ENCODE data around the gene SETBP1. TPM values are rescaled to one million over a fixed set of nuclear protein-coding genes. Genes with fewer than 3 reads are reported as not detected.
A peak's percentile ranks its signal among the peaks of the same experiment; 100 is the strongest.

The SETBP1 gene
- total RNA-seq, 1 experiment from 2014 or later: 9.6 TPM

DNA sequence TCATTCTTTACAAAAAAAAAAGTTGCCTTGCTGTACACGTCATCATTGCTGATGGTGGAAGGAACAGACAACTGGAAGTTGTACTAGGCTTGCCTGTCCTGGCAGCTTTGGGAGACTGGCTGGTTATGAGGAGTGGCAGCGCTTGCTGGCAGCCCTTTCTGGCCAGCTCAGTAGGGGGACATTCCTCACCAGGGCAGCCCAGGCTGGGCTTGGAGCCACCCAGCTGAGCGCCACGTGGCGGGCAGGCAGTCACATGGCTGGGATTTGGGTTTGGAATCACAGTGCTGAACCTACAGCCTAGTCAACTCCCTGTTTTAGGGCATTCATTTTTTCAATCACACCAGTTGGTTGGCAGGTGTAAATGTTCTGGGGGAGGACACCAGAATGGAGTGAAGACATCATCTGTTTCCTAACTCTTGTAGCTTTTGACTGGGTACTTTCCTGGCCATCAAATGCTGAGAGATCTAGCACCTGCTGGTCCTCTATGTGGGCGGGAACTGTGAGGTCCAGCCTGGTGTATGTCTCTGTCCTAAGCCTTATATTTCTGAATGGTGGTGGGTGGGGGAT is 139.3 kb downstream of the SETBP1 start:
- CTCF ChIA-PET: no interaction called here
- TF ChIP-seq, protein P1, sequence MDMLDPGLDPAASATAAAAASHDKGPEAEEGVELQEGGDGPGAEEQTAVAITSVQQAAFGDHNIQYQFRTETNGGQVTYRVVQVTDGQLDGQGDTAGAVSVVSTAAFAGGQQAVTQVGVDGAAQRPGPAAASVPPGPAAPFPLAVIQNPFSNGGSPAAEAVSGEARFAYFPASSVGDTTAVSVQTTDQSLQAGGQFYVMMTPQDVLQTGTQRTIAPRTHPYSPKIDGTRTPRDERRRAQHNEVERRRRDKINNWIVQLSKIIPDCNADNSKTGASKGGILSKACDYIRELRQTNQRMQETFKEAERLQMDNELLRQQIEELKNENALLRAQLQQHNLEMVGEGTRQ (CRISPR knock-in tag; IDR thresholded peaks at IDR 0.05): peak; percentile 53
- TF ChIP-seq, protein P2, sequence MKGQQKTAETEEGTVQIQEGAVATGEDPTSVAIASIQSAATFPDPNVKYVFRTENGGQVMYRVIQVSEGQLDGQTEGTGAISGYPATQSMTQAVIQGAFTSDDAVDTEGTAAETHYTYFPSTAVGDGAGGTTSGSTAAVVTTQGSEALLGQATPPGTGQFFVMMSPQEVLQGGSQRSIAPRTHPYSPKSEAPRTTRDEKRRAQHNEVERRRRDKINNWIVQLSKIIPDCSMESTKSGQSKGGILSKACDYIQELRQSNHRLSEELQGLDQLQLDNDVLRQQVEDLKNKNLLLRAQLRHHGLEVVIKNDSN (CRISPR knock-in tag; IDR thresholded peaks at IDR 0.05): no peak
- Mint-ChIP-seq H3K4me1 (peaks cover 50% of the 10 kb centered on the region), H3K27me3 (ENCODE audit: low read depth) (no peaks in the 10 kb centered on the region), H3K27ac (no peak overlapping the region), H3K36me3 (no peaks in the 10 kb centered on the region), H3K9me3 (no peaks in the 10 kb centered on the region), H3K4me3 (no peak overlapping the region)
- no peak for ATAC-seq
- DNase-seq (ENCODE audit: low spot score): no peak
- POLR2A ChIA-PET: interaction anchor here (0.6 kb wide), 1 partner anchor 274 kb away, joined by 3 read pairs; no protein-coding TSS in a partner anchor

DNA sequence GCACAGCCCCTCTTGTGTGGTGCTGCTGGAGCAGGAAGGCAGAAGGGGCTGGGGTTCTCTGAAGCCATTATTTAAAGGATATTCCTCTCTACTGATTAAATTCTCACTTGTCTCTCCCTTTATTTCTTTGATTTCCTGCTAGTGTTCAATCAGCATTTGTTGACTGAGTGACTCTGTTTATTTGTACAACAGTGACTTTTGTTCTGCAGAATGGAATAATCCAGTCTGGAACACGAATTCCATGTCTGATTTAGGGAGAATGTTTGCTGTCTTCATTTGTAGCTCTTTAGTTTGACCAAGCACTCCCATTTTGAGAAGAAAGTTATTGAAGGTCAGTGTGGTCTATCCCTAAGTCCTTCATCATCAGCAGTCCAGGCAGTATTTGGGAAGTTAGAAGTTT is 141.2 kb downstream of the SETBP1 start:
- Mint-ChIP-seq H3K36me3 (no peaks in the 10 kb centered on the region), H3K27me3 (ENCODE audit: low read depth) (no peaks in the 10 kb centered on the region), H3K4me1 (peaks cover 47% of the 10 kb centered on the region), H3K27ac (no peak overlapping the region), H3K4me3 (no peak overlapping the region), H3K9me3 (no peaks in the 10 kb centered on the region)
- POLR2A ChIA-PET: no interaction called here
- CTCF ChIA-PET: no interaction called here
- TF ChIP-seq CREM (CRISPR knock-in tag; IDR thresholded peaks at IDR 0.05) (no peak), RELA (CRISPR knock-in tag; IDR thresholded peaks at IDR 0.05; ENCODE audit: borderline replicate concordance) (no peak), JUN (CRISPR knock-in tag; IDR thresholded peaks at IDR 0.05) (no peak), NFYB (CRISPR knock-in tag; conservative IDR thresholded peaks at IDR 0.05; ENCODE audit: low read depth) (no peak), ZNF263 (CRISPR knock-in tag; IDR thresholded peaks at IDR 0.05; ENCODE audit: low read depth) (no peak), ZNF671 (CRISPR knock-in tag; IDR thresholded peaks at IDR 0.05) (no peak), TP53 (CRISPR knock-in tag; IDR thresholded peaks at IDR 0.05) (no peak), EMX1 (CRISPR knock-in tag; IDR thresholded peaks at IDR 0.05) (no peak), SMAD4 (CRISPR knock-in tag; IDR thresholded peaks at IDR 0.05) (no peak), HMGA2 (CRISPR knock-in tag; IDR thresholded peaks at IDR 0.05) (no peak)
- TF ChIP-seq, protein P3, sequence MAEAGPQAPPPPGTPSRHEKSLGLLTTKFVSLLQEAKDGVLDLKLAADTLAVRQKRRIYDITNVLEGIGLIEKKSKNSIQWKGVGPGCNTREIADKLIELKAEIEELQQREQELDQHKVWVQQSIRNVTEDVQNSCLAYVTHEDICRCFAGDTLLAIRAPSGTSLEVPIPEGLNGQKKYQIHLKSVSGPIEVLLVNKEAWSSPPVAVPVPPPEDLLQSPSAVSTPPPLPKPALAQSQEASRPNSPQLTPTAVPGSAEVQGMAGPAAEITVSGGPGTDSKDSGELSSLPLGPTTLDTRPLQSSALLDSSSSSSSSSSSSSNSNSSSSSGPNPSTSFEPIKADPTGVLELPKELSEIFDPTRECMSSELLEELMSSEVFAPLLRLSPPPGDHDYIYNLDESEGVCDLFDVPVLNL (CRISPR knock-in tag; IDR thresholded peaks at IDR 0.05; ENCODE audit: borderline replicate concordance, low read depth): no peak
- TF ChIP-seq, protein P4, sequence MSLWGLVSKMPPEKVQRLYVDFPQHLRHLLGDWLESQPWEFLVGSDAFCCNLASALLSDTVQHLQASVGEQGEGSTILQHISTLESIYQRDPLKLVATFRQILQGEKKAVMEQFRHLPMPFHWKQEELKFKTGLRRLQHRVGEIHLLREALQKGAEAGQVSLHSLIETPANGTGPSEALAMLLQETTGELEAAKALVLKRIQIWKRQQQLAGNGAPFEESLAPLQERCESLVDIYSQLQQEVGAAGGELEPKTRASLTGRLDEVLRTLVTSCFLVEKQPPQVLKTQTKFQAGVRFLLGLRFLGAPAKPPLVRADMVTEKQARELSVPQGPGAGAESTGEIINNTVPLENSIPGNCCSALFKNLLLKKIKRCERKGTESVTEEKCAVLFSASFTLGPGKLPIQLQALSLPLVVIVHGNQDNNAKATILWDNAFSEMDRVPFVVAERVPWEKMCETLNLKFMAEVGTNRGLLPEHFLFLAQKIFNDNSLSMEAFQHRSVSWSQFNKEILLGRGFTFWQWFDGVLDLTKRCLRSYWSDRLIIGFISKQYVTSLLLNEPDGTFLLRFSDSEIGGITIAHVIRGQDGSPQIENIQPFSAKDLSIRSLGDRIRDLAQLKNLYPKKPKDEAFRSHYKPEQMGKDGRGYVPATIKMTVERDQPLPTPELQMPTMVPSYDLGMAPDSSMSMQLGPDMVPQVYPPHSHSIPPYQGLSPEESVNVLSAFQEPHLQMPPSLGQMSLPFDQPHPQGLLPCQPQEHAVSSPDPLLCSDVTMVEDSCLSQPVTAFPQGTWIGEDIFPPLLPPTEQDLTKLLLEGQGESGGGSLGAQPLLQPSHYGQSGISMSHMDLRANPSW (CRISPR knock-in tag; conservative IDR thresholded peaks at IDR 0.05; ENCODE audit: low read depth): no peak
- ATAC-seq (no peak), DNase-seq (ENCODE audit: low spot score) (no peak)

DNA sequence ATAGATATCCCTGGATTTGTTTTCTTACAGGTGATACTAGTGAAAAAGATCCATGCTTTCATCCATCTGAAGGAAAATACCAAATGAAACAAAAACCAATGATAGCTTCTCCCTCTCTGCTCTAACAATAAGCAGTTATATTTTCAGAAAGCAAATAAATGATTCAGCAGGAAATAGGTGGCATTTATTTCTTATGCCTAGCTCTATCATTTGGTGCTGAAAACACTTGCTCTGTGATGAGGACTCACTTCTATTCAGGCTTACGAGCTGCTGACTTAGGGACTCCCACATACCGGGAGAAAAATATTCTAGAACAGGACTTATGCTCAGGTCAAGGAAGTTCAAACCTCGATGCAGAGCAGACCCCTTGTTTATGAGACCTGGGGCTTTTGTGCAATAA is 142.6 kb downstream of the SETBP1 start:
- POLR2A ChIA-PET: no interaction called here
- no peaks in the 10 kb centered on the region for H3K36me3 Mint-ChIP-seq
- H3K4me3 Mint-ChIP-seq: no peak overlapping the region
- DNase-seq (ENCODE audit: low spot score) (no peak), ATAC-seq (no peak)
- peaks cover 41% of the 10 kb centered on the region for H3K4me1 Mint-ChIP-seq
- CTCF ChIA-PET: no interaction called here
- no peaks in the 10 kb centered on the region for H3K9me3 Mint-ChIP-seq
- H3K27ac Mint-ChIP-seq: no peak overlapping the region
- no peaks in the 10 kb centered on the region for H3K27me3 Mint-ChIP-seq (ENCODE audit: low read depth)
- TF ChIP-seq ZNF232 (CRISPR knock-in tag; IDR thresholded peaks at IDR 0.05) (no peak), ZNF317 (CRISPR knock-in tag; IDR thresholded peaks at IDR 0.05; ENCODE audit: borderline replicate concordance, low read depth) (no peak), TEAD4 (CRISPR knock-in tag; IDR thresholded peaks at IDR 0.05) (no peak), ELF4 (CRISPR knock-in tag; IDR thresholded peaks at IDR 0.05; ENCODE audit: low read depth) (no peak), ZNF423 (CRISPR knock-in tag; IDR thresholded peaks at IDR 0.05) (no peak), SMAD4 (CRISPR knock-in tag; IDR thresholded peaks at IDR 0.05) (no peak), SP1 (CRISPR knock-in tag; conservative IDR thresholded peaks at IDR 0.05) (no peak), NFYB (CRISPR knock-in tag; conservative IDR thresholded peaks at IDR 0.05; ENCODE audit: low read depth) (no peak), ZNF416 (CRISPR knock-in tag; IDR thresholded peaks at IDR 0.05) (no peak), NR1H2 (CRISPR knock-in tag; IDR thresholded peaks at IDR 0.05) (no peak), ZNF138 (CRISPR knock-in tag; conservative IDR thresholded peaks at IDR 0.05) (no peak), OVOL2 (CRISPR knock-in tag; IDR thresholded peaks at IDR 0.05; ENCODE audit: borderline replicate concordance) (no peak), JUN (CRISPR knock-in tag; IDR thresholded peaks at IDR 0.05) (no peak)
- TF ChIP-seq, protein P5, sequence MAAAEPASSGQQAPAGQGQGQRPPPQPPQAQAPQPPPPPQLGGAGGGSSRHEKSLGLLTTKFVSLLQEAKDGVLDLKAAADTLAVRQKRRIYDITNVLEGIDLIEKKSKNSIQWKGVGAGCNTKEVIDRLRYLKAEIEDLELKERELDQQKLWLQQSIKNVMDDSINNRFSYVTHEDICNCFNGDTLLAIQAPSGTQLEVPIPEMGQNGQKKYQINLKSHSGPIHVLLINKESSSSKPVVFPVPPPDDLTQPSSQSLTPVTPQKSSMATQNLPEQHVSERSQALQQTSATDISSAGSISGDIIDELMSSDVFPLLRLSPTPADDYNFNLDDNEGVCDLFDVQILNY (CRISPR knock-in tag; IDR thresholded peaks at IDR 0.05): no peak
- TF ChIP-seq, protein P6, sequence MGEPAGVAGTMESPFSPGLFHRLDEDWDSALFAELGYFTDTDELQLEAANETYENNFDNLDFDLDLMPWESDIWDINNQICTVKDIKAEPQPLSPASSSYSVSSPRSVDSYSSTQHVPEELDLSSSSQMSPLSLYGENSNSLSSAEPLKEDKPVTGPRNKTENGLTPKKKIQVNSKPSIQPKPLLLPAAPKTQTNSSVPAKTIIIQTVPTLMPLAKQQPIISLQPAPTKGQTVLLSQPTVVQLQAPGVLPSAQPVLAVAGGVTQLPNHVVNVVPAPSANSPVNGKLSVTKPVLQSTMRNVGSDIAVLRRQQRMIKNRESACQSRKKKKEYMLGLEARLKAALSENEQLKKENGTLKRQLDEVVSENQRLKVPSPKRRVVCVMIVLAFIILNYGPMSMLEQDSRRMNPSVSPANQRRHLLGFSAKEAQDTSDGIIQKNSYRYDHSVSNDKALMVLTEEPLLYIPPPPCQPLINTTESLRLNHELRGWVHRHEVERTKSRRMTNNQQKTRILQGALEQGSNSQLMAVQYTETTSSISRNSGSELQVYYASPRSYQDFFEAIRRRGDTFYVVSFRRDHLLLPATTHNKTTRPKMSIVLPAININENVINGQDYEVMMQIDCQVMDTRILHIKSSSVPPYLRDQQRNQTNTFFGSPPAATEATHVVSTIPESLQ (CRISPR knock-in tag; IDR thresholded peaks at IDR 0.05): no peak
